ENCODE results near the gene SMO.

SMO gene

DNA sequence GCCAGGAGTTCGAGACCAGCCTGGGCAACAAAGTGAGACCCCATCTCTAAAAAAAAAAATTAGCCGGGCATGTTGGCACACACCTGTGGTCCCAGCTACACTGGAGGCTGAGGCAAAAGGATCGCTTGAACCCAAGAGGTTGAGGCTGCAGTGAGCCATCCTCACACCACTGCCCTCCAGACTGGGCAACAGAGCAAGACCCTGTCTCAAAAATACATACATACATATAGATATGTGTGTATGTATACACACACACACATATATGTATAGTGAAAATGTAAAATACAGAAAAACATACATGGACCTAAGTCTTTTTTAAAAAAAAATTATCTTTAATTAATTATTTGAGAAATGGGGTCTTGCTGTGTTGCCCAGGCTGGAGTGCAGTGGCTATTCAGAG is 5.5 kb downstream of the SMO start:
- H3K9me3 ChIP-seq (ENCODE audit: low read length), result no peaks in the 10 kb centered on the region
- H3K27me3 ChIP-seq (ENCODE audit: insufficient read depth, low read length), result peaks cover 27% of the 10 kb centered on the region
- H3K9ac ChIP-seq (ENCODE audit: low read length), result no peak overlapping the region
- H3K4me2 ChIP-seq (ENCODE audit: low read length), result no peak overlapping the region
- no peaks in the 10 kb centered on the region for H3K36me3 ChIP-seq (ENCODE audit: insufficient read depth, low read length)
- H3K79me2 ChIP-seq (ENCODE audit: insufficient read depth, low read length), result no peaks in the 10 kb centered on the region
- H4K20me1 ChIP-seq (ENCODE audit: insufficient read depth, low read length), result no peaks in the 10 kb centered on the region
- no peak overlapping the region for H3K27ac ChIP-seq (ENCODE audit: low read depth, low read length, poor library complexity, severe bottlenecking)
- H3F3A ChIP-seq (ENCODE audit: insufficient read depth, low read length), result no peaks in the 10 kb centered on the region
- no peak overlapping the region for H2AFZ ChIP-seq (ENCODE audit: low read length)
- no peak overlapping the region for H3K4me3 ChIP-seq (ENCODE audit: low read depth, low read length, poor library complexity, severe bottlenecking)
- peaks cover 7% of the 10 kb centered on the region for H3K4me1 ChIP-seq (ENCODE audit: insufficient read depth, low read length, severe bottlenecking)
- TF ChIP-seq, protein P1, sequence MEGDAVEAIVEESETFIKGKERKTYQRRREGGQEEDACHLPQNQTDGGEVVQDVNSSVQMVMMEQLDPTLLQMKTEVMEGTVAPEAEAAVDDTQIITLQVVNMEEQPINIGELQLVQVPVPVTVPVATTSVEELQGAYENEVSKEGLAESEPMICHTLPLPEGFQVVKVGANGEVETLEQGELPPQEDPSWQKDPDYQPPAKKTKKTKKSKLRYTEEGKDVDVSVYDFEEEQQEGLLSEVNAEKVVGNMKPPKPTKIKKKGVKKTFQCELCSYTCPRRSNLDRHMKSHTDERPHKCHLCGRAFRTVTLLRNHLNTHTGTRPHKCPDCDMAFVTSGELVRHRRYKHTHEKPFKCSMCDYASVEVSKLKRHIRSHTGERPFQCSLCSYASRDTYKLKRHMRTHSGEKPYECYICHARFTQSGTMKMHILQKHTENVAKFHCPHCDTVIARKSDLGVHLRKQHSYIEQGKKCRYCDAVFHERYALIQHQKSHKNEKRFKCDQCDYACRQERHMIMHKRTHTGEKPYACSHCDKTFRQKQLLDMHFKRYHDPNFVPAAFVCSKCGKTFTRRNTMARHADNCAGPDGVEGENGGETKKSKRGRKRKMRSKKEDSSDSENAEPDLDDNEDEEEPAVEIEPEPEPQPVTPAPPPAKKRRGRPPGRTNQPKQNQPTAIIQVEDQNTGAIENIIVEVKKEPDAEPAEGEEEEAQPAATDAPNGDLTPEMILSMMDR (IDR thresholded peaks at IDR 0.05; ENCODE audit: low read length), result no peak
- no peak for TF ChIP-seq EZH2 (IDR thresholded peaks at IDR 0.05; ENCODE audit: borderline replicate concordance, low read length)
- H3K9me2 ChIP-seq (ENCODE audit: low read depth, low read length), result no peaks in the 10 kb centered on the region

DNA sequence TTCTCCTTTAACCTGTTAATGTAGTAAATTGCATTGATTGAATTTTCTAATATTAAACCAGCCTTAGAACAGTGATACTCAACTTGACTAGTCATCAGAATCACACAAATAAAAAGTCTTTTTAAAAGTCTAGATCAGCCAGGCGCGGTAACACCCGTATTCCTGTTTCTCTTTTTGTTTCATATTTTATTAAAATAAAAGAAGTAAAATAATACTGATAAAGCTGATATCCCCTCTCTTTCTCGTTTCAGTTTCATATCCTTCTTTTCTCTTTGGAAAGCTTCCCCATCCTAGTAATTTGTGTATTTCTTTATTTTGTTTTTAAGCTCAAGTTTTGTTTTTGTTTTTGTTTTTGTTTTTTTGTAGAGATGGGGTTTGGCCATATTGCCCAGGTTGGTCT is 9.3 kb downstream of the SMO start:
- H3K36me3 ChIP-seq (ENCODE audit: insufficient read depth, low read length), result no peaks in the 10 kb centered on the region
- no peak overlapping the region for H3K9ac ChIP-seq (ENCODE audit: low read length)
- H3K79me2 ChIP-seq (ENCODE audit: insufficient read depth, low read length), result no peaks in the 10 kb centered on the region

DNA sequence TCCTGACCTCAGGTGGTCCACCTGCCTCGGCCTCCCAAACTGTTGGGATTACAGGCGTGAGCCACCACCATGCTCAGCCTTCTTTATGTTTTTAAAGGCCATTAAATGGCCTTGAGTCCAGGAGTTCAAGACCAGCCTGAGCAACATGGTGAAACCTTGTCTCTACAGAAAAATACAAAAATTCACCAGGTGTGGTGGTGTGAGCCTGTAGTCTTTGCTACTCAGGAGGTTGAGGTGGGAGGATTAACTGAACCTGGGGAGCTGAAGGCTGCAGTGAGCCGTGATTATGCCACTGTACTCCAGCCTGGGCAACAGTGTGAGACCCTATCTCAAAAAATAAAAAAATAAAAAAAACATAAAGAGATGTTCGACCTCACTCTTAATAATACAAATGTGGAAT is 11.0 kb downstream of the SMO start:
- Histone ChIP-seq H3K4me2 (ENCODE audit: low read length) (no peak overlapping the region), H3K4me3 (ENCODE audit: low read depth, low read length, poor library complexity, severe bottlenecking) (no peak overlapping the region), H3K27me3 (ENCODE audit: insufficient read depth, low read length) (peaks cover 9% of the 10 kb centered on the region; the same call in 1 of the 2 replicates), H3K9me3 (ENCODE audit: low read length) (no peaks in the 10 kb centered on the region), H3F3A (ENCODE audit: insufficient read depth, low read length) (no peaks in the 10 kb centered on the region), H3K4me1 (ENCODE audit: insufficient read depth, low read length, severe bottlenecking) (no peaks in the 10 kb centered on the region), H3K27ac (ENCODE audit: low read depth, low read length, poor library complexity, severe bottlenecking) (no peak overlapping the region), H3K9ac (ENCODE audit: low read length) (no peak overlapping the region), H4K20me1 (ENCODE audit: insufficient read depth, low read length) (no peaks in the 10 kb centered on the region), H3K79me2 (ENCODE audit: insufficient read depth, low read length) (no peaks in the 10 kb centered on the region), H2AFZ (ENCODE audit: low read length) (no peak overlapping the region), H3K36me3 (ENCODE audit: insufficient read depth, low read length) (no peaks in the 10 kb centered on the region), H3K9me2 (ENCODE audit: low read depth, low read length) (no peaks in the 10 kb centered on the region)
- TF ChIP-seq, protein P1 (IDR thresholded peaks at IDR 0.05; ENCODE audit: low read length), result no peak
- TF ChIP-seq EZH2 (IDR thresholded peaks at IDR 0.05; ENCODE audit: borderline replicate concordance, low read length), result no peak

More for the DNA sequence above, 9.3 kb downstream of the SMO start:
- Histone ChIP-seq H3K4me1 (ENCODE audit: insufficient read depth, low read length, severe bottlenecking) (no peaks in the 10 kb centered on the region), H2AFZ (ENCODE audit: low read length) (no peak overlapping the region), H3K4me3 (ENCODE audit: low read depth, low read length, poor library complexity, severe bottlenecking) (no peak overlapping the region), H3K9me2 (ENCODE audit: low read depth, low read length) (no peaks in the 10 kb centered on the region), H3K4me2 (ENCODE audit: low read length) (no peak overlapping the region), H3F3A (ENCODE audit: insufficient read depth, low read length) (no peaks in the 10 kb centered on the region), H3K9me3 (ENCODE audit: low read length) (no peaks in the 10 kb centered on the region), H3K27ac (ENCODE audit: low read depth, low read length, poor library complexity, severe bottlenecking) (no peak overlapping the region), H3K27me3 (ENCODE audit: insufficient read depth, low read length) (no peaks in the 10 kb centered on the region; the same call in 1 of the 2 replicates), H4K20me1 (ENCODE audit: insufficient read depth, low read length) (no peaks in the 10 kb centered on the region)
- no peak for TF ChIP-seq EZH2 (IDR thresholded peaks at IDR 0.05; ENCODE audit: borderline replicate concordance, low read length)
- TF ChIP-seq, protein P1 (IDR thresholded peaks at IDR 0.05; ENCODE audit: low read length), result no peak

Data from OCI-LY1 (cell line).